Endothelial cell of umbilical vein (primary cell): ENCODE measurements around the gene MAFF. TPM values are rescaled to one million over a fixed set of nuclear protein-coding genes. Genes with fewer than 3 reads are reported as not detected.

Experiments used
- BruUV-seq: library from RNA; stranded (reverse); fragments of 400-500 nt; replicated peaks from 2 replicates; lab custom pipeline; 2021; lab: Mats Ljungman, UMichigan
- CTCF ChIA-PET: fragments of 300-600, 350-600 bp; sonication (Branson Sonifier 250); formaldehyde crosslinking; loops from one replicate; lab custom pipeline; 2021; ENCODE audit warnings: antibody characterized with exemption, inconsistent platforms; lab: Charles Lee
- POLR2A ChIA-PET: fragments of 300-600, 350-600 bp; sonication (Branson Sonifier 250); formaldehyde crosslinking; loops from one replicate; lab custom pipeline; 2021; ENCODE audit warnings: antibody characterized with exemption, inconsistent platforms; lab: Charles Lee
- DNase-seq: peaks from one replicate; pipeline ENCODE4 v3.0.0-alpha.2; 2011; ENCODE audit warnings: low read depth, low spot score
- FAIRE-seq: peaks from 2 replicates; lab custom pipeline; 2011; peaks lifted over from hg19 to GRCh38; lab: Jason Lieb, UNC
- H2AFZ ChIP-seq: 2 replicates; pipeline ENCODE4 v1.6.0; 2012; ENCODE audit warnings: low read depth, low read length, control low read depth, inconsistent platforms
- H3K27ac ChIP-seq: 2 replicates; pipeline ENCODE4 v1.5.1; 2011; ENCODE audit warnings: low read depth, mild to moderate bottlenecking, control low read depth, low read length, moderate library complexity; ENCODE audit not compliant: insufficient read depth
- H3K27me3 ChIP-seq, 2 experiments: 2 replicates each; pipeline versions ENCODE4 v1.6.0 to v1.6.1; 2011; ENCODE audit warnings: low read length in 2 of 2, mixed read lengths in 1 of 2; ENCODE audit not compliant: control insufficient read depth in 2 of 2, insufficient read depth in 2 of 2
- H3K36me3 ChIP-seq, 2 experiments: 2 replicates in 1 of 2; 3 replicates in 1 of 2; pipeline ENCODE4 v1.5.1; 2011; ENCODE audit warnings: low read length in 2 of 2, mild to moderate bottlenecking in 1 of 2, moderate library complexity in 1 of 2; ENCODE audit not compliant: control insufficient read depth in 2 of 2, insufficient read depth in 2 of 2; ENCODE audit errors: extremely low read depth in 1 of 2
- H3K4me1 ChIP-seq: 3 replicates; pipeline ENCODE4 v1.5.1; 2011; ENCODE audit warnings: mild to moderate bottlenecking, low read length; ENCODE audit not compliant: control insufficient read depth, insufficient read depth; ENCODE audit errors: extremely low read depth
- H3K4me2 ChIP-seq: 2 replicates; pipeline ENCODE4 v1.6.1; 2011; ENCODE audit warnings: low read length, control low read depth, mixed read lengths; ENCODE audit not compliant: insufficient read depth
- H3K4me3 ChIP-seq, 3 experiments: fragments of 200-600 bp in 1 of 3; sonication (generic), shearing (Covaris generic) in 1 of 3; replicated peaks in 1 of 3; 2 replicates each; pipeline ENCODE4 v1.5.1; 2011 to 2016; ENCODE audit warnings: control low read depth in 3 of 3, low read length in 3 of 3, mild to moderate bottlenecking in 2 of 3, inconsistent platforms in 1 of 3, low read depth in 1 of 3, moderate library complexity in 1 of 3; ENCODE audit not compliant: insufficient read depth in 1 of 3
- H3K79me2 ChIP-seq: 2 replicates; pipeline ENCODE4 v1.6.0; 2012; ENCODE audit warnings: low read length, inconsistent platforms; ENCODE audit not compliant: control insufficient read depth, insufficient read depth
- H3K9ac ChIP-seq: replicated peaks from 2 replicates; pipeline ENCODE3; 2011; ENCODE audit warnings: low read length, control low read depth; ENCODE audit not compliant: insufficient read depth; ENCODE audit errors: extremely low read depth
- H3K9me1 ChIP-seq: replicated peaks from 3 replicates; pipeline ENCODE4 v1.6.0; 2011; ENCODE audit warnings: mild to moderate bottlenecking, low read length; ENCODE audit not compliant: control insufficient read depth, insufficient read depth; ENCODE audit errors: extremely low read depth
- H3K9me3 ChIP-seq: replicated peaks from 2 replicates; pipeline ENCODE4 v1.5.1; 2012; ENCODE audit warnings: low read length, inconsistent platforms; ENCODE audit not compliant: control insufficient read depth, insufficient read depth
- H4K20me1 ChIP-seq: replicated peaks from 2 replicates; pipeline ENCODE3; 2011; ENCODE audit warnings: mild to moderate bottlenecking, low read length; ENCODE audit not compliant: control insufficient read depth, insufficient read depth; ENCODE audit errors: extremely low read depth
- CTCF ChIP-seq, 2 donors: IDR thresholded peaks; 1 replicate in 1 of 2; 2 replicates in 1 of 2; pipeline ENCODE4 v1.5.1; 2011; ENCODE audit warnings: low read length in 2 of 2, mild to moderate bottlenecking in 2 of 2, moderate library complexity in 2 of 2, control low read depth in 1 of 2, inconsistent platforms in 1 of 2, low read depth in 1 of 2; ENCODE audit not compliant: insufficient read depth in 1 of 2; ENCODE audit errors: extremely low read depth in 1 of 2
- EZH2 ChIP-seq: IDR thresholded peaks from 2 replicates; pipeline ENCODE4 v1.6.1; 2012; ENCODE audit warnings: borderline replicate concordance, low read depth, mild to moderate bottlenecking, moderate library complexity, low read length, inconsistent platforms; ENCODE audit not compliant: severe bottlenecking
- FOS ChIP-seq: IDR thresholded peaks from 2 replicates; pipeline ENCODE4 v1.6.1; 2011; ENCODE audit warnings: mild to moderate bottlenecking, low read length, moderate library complexity, borderline replicate concordance; ENCODE audit not compliant: insufficient read depth
- GATA2 ChIP-seq: IDR thresholded peaks from 2 replicates; pipeline ENCODE4 v1.7.0; 2011; ENCODE audit warnings: low read depth, mild to moderate bottlenecking, moderate library complexity, mixed read lengths, low read length; ENCODE audit not compliant: insufficient read length, insufficient read depth
- JUN ChIP-seq: IDR thresholded peaks from 2 replicates; pipeline ENCODE4 v1.6.1; 2011; ENCODE audit warnings: borderline replicate concordance, low read depth; ENCODE audit not compliant: insufficient read length, insufficient read depth
- MAX ChIP-seq: IDR thresholded peaks from 2 replicates; pipeline ENCODE4 v1.6.1; 2011; ENCODE audit not compliant: insufficient read depth, insufficient read length
- MYC ChIP-seq: IDR thresholded peaks from one replicate; pipeline ENCODE4 v1.6.1; 2011; ENCODE audit warnings: mild to moderate bottlenecking, low read depth, low read length
- POLR2A ChIP-seq: IDR thresholded peaks from 2 replicates; pipeline ENCODE4 v1.6.1; 2012; ENCODE audit warnings: low read depth, mild to moderate bottlenecking, control low read depth, low read length
- POLR2AphosphoS5 ChIP-seq: IDR thresholded peaks from 2 replicates; pipeline ENCODE4 v1.6.1; 2012; ENCODE audit warnings: low read depth, mild to moderate bottlenecking, control low read depth, low read length, moderate library complexity; ENCODE audit not compliant: insufficient read depth
- dilution Hi-C: fragments of 300-500 bp; cut with MboI; formaldehyde crosslinking; loops from one replicate; pipeline ENCODE4 v1.15.0; 2019; ENCODE audit warnings: low sequenced_read_pairs; ENCODE audit not compliant: extremely low pct_ligation_motif_present
- intact Hi-C: fragments of 100-400 bp; cut with micrococcal nuclease; formaldehyde crosslinking; loops from one replicate; pipeline ENCODE4 v1.10.0; 2022
- polyA plus RNA-seq, 4 experiments: library from polyadenylated mRNA; depleted of rRNA in 3 of 4; stranded (reverse) in 3 of 4; unstranded in 1 of 4; fragments of >200 nt; gene quantifications; 2 replicates each; pipeline versions ENCODE4 v1.2.1 to v1.2.3, GENCODE V29; 2011 to 2012; ENCODE audit warnings: missing spikeins in 1 of 4
- total RNA-seq: library from RNA; stranded (reverse); gene quantifications from 2 replicates; pipeline ENCODE4 v1.2.3, GENCODE V29; 2021

Gene MAFF
- total and polyA plus RNA-seq, 2 donors (not counting 3 experiments of a cell fraction or from before 2014, with no cell fraction given) = 29.0 to 61.2 TPM

DNA sequence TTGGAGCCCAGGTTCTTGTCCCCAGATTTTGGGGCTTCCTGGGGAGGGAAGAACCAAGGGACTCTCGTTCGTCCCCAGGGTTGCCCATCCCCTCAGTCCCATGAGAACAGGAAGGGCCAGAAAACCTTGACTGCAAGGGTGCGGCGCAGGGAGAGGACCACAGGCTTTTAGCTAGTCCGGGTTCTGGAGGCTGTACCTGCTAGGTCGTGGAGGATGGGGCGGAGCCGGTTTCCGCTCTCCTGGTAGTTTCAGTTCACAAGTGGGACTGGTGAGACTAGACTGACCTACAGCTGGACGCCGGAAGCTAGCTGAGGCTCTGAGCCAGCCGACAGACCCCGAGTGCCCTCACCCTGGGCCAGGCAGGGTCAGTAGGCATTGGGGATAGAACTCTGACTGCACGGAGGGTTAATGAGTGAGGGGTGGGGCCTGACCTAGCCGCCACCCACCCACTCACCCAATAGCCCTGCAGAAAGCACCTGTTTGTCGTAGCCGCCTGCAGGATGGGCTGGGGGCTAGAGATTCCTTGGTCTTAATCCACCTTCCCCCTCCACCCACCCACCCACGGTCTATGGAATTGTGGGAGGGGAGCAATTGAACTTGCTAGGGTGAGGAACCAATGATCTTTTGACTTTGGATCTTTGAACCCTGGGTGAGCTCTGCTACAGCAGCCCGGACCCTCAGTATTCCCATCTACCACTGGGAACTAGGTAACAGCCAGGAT, 1.5 kb downstream of the MAFF start:
- Histone ChIP-seq H4K20me1 (no peaks in the 10 kb centered on the region), H3K79me2 (peaks cover 58% of the 10 kb centered on the region), H3K36me3 (peaks cover 4% of the 10 kb centered on the region in 2 experiments), H3K9me3 (no peaks in the 10 kb centered on the region), H3K27ac (peak overlapping the region; percentile 92), H3K4me3 (peak overlapping the region; percentile 70 to 92 (median 87)), H2AFZ (no peak overlapping the region), H3K27me3 (no peaks in the 10 kb centered on the region), H3K9ac (peak overlapping the region; percentile 98), H3K4me1 (peaks cover 24% of the 10 kb centered on the region), H3K9me1 (no peaks in the 10 kb centered on the region), H3K4me2 (peak overlapping the region; percentile 69)
- FAIRE-seq (peak; percentile 89), DNase-seq (peak; percentile 54)
- intact Hi-C loops = no loop called here
- BruUV-seq = no TSS peak
- CTCF ChIA-PET = interaction anchor here (0.6 to 4.3 kb wide), 16 partner anchors 11 to 151 kb away, joined by 3 to 42 read pairs (median 5); partner anchors contain the start of gene PLA2G6
- no peak for TF ChIP-seq MYC
- no peak for TF ChIP-seq POLR2A
- TF ChIP-seq GATA2 = no peak
- TF ChIP-seq EZH2 = no peak
- TF ChIP-seq FOS = no peak
- TF ChIP-seq JUN = no peak
- TF ChIP-seq POLR2AphosphoS5 = no peak
- no peak for TF ChIP-seq MAX
- no peak for TF ChIP-seq CTCF (IDR thresholded peaks at IDR 0.05; ENCODE audit: extremely low read depth in 1 of 2, insufficient read depth in 1 of 2, low read depth in 1 of 2, low read length in 2 of 2)
- dilution Hi-C loops = no loop called here
- POLR2A ChIA-PET = interaction anchor here (1.2 to 2.0 kb wide), 5 partner anchors 14 to 89 kb away, joined by 3 to 10 read pairs (median 6); no protein-coding TSS in a partner anchor
